Kidney epithelial cell (primary cell): ENCODE data around the gene KDM6B. TPM values are rescaled to one million over a fixed set of nuclear protein-coding genes. Genes with fewer than 3 reads are reported as not detected.
A peak's percentile ranks its signal among the peaks of the same experiment; 100 is the strongest.

ENCODE experiments used
- DNase-seq: peaks from one replicate; pipeline ENCODE4 v3.0.0-alpha.2; 2010; ENCODE audit warnings: low read depth
- H3K27me3 ChIP-seq: 2 replicates; pipeline ENCODE4 v1.6.0; 2011; ENCODE audit warnings: low read length; ENCODE audit not compliant: control insufficient read depth, insufficient read depth
- H3K36me3 ChIP-seq: 2 replicates; pipeline ENCODE4 v1.5.1; 2011; ENCODE audit warnings: low read length; ENCODE audit not compliant: control insufficient read depth, insufficient read depth
- H3K4me3 ChIP-seq: 2 replicates; pipeline ENCODE4 v1.5.1; 2011; ENCODE audit warnings: low read depth, mild to moderate bottlenecking, control low read depth, low read length
- total RNA-seq: library from RNA; depleted of rRNA; stranded (reverse); fragments of >200 nt; gene quantifications from 2 replicates; pipeline ENCODE4 v1.2.3, GENCODE V29; 2015
- TF ChIP-seq, protein P1 (sequence below): IDR thresholded peaks from 2 replicates; pipeline ENCODE4 v1.5.1; 2011; ENCODE audit warnings: mild to moderate bottlenecking, moderate library complexity, low read length, control low read depth, inconsistent platforms; ENCODE audit not compliant: insufficient read depth, poor library complexity, severe bottlenecking

KDM6B gene
- total RNA-seq, 1 donor from 2014 or later, result 15.6 TPM

GRCh38 chr17:7834957-7835813 is 1.2 kb downstream of the KDM6B start:
- Histone ChIP-seq H3K36me3 (no peaks in the 10 kb centered on the region), H3K4me3 (peak overlapping the region; percentile 68), H3K27me3 (no peaks in the 10 kb centered on the region)
- DNase-seq, result peak; percentile 90
- TF ChIP-seq, protein P1, sequence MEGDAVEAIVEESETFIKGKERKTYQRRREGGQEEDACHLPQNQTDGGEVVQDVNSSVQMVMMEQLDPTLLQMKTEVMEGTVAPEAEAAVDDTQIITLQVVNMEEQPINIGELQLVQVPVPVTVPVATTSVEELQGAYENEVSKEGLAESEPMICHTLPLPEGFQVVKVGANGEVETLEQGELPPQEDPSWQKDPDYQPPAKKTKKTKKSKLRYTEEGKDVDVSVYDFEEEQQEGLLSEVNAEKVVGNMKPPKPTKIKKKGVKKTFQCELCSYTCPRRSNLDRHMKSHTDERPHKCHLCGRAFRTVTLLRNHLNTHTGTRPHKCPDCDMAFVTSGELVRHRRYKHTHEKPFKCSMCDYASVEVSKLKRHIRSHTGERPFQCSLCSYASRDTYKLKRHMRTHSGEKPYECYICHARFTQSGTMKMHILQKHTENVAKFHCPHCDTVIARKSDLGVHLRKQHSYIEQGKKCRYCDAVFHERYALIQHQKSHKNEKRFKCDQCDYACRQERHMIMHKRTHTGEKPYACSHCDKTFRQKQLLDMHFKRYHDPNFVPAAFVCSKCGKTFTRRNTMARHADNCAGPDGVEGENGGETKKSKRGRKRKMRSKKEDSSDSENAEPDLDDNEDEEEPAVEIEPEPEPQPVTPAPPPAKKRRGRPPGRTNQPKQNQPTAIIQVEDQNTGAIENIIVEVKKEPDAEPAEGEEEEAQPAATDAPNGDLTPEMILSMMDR, result peak; percentile 94

DNA sequence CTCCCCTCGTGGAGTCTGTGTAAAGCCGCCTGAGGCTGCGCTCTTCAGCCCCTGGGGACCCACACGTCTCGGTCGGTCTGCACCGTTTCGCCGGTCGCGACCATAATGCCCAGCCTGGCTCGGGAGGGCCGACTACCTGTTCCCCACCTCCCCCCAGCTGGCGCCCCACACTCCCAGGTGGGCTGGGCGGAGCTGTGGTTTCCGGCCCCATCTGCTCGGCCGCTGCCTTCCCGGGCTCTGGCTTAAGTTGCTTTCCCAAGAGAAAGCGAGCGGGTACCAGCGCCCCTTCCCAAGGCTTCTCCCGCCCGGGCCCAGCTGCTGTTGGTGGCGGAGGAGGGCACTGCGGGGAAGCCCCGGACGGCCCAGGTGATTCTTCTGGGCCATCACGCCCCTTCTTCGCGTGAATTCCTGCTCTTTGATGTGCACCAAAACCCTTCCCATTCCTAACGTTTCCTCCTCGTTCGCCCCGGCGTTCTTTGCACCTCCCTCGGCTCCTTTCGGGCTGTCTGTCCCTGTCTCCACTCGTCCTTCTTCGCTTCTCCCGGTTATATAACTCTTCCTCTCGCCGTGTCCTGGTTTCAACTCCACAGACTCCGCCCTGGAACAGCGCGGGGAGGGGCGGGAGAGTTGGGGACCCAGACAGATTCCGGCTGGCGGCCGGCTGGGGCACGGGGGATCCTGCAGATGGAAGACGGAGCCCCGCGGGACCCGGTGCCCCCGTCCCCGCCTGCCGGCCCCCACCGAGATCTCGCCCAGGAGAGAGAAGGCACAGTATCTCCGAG is 2.0 kb downstream of the KDM6B start:
- Histone ChIP-seq H3K27me3 (no peaks in the 10 kb centered on the region), H3K36me3 (peaks cover 2% of the 10 kb centered on the region), H3K4me3 (peak overlapping the region; percentile 68)
- DNase-seq, result no peak
- TF ChIP-seq, protein P1, result no peak

DNA sequence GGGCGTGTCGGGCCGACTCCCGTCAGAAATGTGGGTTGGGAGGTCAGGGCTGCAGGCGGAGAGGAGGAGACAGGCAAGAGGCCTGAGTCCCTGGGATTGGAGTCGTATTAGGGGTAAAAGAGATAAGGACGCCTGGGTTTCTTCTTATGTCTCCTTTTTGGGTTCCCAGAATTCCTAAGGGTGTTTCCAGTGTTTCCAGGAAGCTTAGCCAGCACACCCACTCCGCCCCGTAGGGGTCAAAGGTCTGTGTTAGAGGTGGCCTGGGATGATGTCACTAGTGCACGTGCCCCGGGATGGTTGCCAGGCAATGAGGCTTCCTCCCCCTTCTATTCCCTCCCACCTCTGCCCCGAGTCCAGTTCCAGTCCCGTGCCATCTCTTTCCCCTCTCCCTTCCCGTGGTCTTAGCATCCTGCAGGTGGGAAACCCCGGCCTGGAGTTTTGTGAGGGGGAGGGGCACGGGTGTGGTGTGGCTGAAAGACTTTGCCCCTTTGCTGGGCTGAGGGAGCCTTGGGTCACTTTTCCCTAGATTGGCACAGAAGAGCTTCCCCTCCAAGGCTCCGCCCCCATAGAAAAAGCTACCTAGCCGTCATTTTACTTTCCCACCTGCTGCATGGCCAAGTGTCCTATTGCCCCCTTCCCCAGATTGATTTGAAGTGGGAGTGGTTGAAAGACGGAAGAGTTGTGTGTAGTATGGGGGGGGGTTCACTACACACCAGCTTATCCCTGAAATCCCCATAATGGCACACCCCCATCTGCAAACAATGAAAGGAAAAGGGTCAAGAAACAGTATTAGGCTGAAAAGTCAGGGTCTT is 2.8 kb downstream of the KDM6B start:
- TF ChIP-seq, protein P1, result no peak
- Histone ChIP-seq H3K4me3 (peak overlapping the region; percentile 68), H3K27me3 (no peaks in the 10 kb centered on the region), H3K36me3 (peaks cover 2% of the 10 kb centered on the region)
- peak; percentile 71 for DNase-seq

GRCh38 chr17:7837408-7838088 is 3.5 kb downstream of the KDM6B start:
- H3K4me3 ChIP-seq, result peak overlapping the region; percentile 68
- no peaks in the 10 kb centered on the region for H3K27me3 ChIP-seq
- no peak for DNase-seq
- TF ChIP-seq, protein P1, result no peak
- peaks cover 2% of the 10 kb centered on the region for H3K36me3 ChIP-seq
